Measurements from ENCODE around the gene SAMD8. TPM values are rescaled to one million over a fixed set of nuclear protein-coding genes. Genes with fewer than 3 reads are reported as not detected.

Gene SAMD8
- total and polyA plus RNA-seq, 2 of the 8 experiments (the other 6 are each of a cell fraction or from before 2014, with no cell fraction given): 11.7 to 20.9 TPM

DNA sequence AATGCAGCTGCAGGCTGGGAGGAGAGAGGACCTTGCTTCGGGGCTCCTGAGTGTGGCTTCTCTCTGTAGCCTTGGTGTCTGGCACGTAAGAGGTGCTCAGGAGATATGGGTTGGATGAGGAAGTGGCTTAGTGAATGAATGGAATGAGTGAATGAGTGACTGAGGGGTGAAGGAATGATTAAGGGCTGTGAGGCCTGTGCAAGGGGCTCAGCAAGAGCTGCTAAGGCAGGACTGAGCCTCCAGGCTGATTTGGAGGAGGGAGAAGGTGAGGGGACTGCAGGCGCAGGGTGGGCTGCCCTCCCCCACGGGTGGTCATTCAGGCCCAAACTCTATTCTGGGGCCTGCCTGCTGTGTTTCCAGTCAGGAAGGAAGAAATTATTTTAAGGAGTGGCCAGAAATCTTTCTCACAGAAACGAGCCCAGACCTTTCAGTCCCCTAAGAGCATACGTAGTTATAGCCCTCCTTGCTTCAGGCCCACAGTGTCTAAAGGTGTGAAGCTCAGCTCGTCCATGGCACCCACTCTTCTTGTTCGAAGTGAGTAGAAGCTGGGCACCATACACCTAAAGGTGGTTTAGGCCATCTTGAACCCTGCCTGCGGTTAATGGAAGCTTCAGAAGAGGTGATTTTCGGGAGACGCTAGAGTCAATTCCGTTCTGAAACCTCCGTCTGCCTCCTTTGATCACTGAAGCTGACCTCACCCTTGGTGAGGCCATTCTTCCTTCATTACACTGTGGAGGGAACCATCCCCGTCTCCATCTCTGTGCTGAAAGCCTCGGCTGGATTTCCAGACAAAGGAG, 49.5 kb upstream of the SAMD8 start:
- H3K27ac ChIP-seq (ENCODE audit: low read depth, low read length): no peak overlapping the region
- no peak overlapping the region for H3K14ac ChIP-seq (ENCODE audit: insufficient read length)
- H2BK15ac ChIP-seq (ENCODE audit: low read length): no peak overlapping the region
- no peak overlapping the region for H2BK12ac ChIP-seq (ENCODE audit: low read depth, low read length)
- no peak for FAIRE-seq
- no peak overlapping the region for H3K9ac ChIP-seq (replicated peaks in 1 of 4; ENCODE audit: extremely low read depth in 1 of 4, low read depth in 3 of 4, low read length in 3 of 4)
- H3K23me2 ChIP-seq (ENCODE audit: low read depth, low read length): no peaks in the 10 kb centered on the region; the same call in 1 of the 2 replicates
- no peak overlapping the region for H2BK5ac ChIP-seq (ENCODE audit: low read depth, low read length)
- H3K23ac ChIP-seq (ENCODE audit: insufficient read length): no peak overlapping the region
- peak overlapping the region; percentile 73; the same call in 1 of the 2 replicates for H2AFZ ChIP-seq (ENCODE audit: low read length)
- CTCF ChIA-PET (ENCODE audit: partially characterized antibody): interaction anchor here (0.5 to 2.4 kb wide), 5 partner anchors 15 to 39 kb away, joined by 3 to 8 read pairs (median 4); no protein-coding TSS in a partner anchor
- H2BK120ac ChIP-seq (replicated peaks; ENCODE audit: low read depth, low read length): no peak overlapping the region
- no peak overlapping the region for H3K4ac ChIP-seq (replicated peaks; ENCODE audit: insufficient read length, low read depth, low read length)
- H4K91ac ChIP-seq (replicated peaks; ENCODE audit: insufficient read length, low read length): no peak overlapping the region
- no peaks in the 10 kb centered on the region for H3K27me3 ChIP-seq (replicated peaks in 1 of 4; ENCODE audit: control insufficient read depth in 3 of 4, extremely low read depth in 1 of 4, insufficient read depth in 3 of 4, low read length in 3 of 4)
- H3K4me3 ChIP-seq (ENCODE audit: extremely low read depth in 1 of 4, insufficient read depth in 2 of 4, low read depth in 3 of 4, low read length in 4 of 4): no peak overlapping the region
- no peak overlapping the region for H2AK5ac ChIP-seq (ENCODE audit: low read depth, low read length)
- no peak overlapping the region for H3K18ac ChIP-seq (ENCODE audit: extremely low read depth, low read length)
- H4K5ac ChIP-seq (ENCODE audit: insufficient read length, low read depth, low read length): no peak overlapping the region
- 93% methylated on average over 15 of the region's 15 CpGs; no CpG with 5 or more reads in 1 of the 2 experiments for WGBS, 2 experiments (ENCODE audit: extremely low coverage in 1 of 2, insufficient coverage in 1 of 2, insufficient read length in 1 of 2, insufficient replicate concordance in 2 of 2, low coverage in 1 of 2, low lambda C conversion rate in 2 of 2, missing lambda C conversion rate in 1 of 2)
- H4K8ac ChIP-seq (ENCODE audit: extremely low read depth, insufficient read depth, low read length): no peak overlapping the region
- DNase-seq (ENCODE audit: low read depth in 1 of 2, low spot score in 2 of 2): no peak
- no peaks in the 10 kb centered on the region for H3K36me3 ChIP-seq (ENCODE audit: control insufficient read depth in 2 of 4, insufficient read depth in 4 of 4, low read length in 3 of 4)
- no peak overlapping the region for H3K4me2 ChIP-seq (ENCODE audit: insufficient read depth in 1 of 2, low read depth in 2 of 2, low read length in 2 of 2)
- POLR2A ChIA-PET (ENCODE audit: partially characterized antibody): no interaction called here
- H4K20me1 ChIP-seq (replicated peaks in 1 of 2; ENCODE audit: control insufficient read depth in 1 of 2, insufficient read depth in 2 of 2, low read length in 2 of 2): no peaks in the 10 kb centered on the region
- H3K79me2 ChIP-seq (ENCODE audit: control insufficient read depth in 1 of 2, insufficient read depth in 2 of 2, low read length in 2 of 2): no peaks in the 10 kb centered on the region
- H3K4me1 ChIP-seq (replicated peaks in 1 of 4; ENCODE audit: control insufficient read depth in 3 of 4, insufficient read depth in 4 of 4, low read length in 3 of 4): peaks cover 0 to 5% (median 0%) of the 10 kb centered on the region in 4 experiments; a peak in 3 of 7 replicates
- no peak overlapping the region for H3K56ac ChIP-seq (replicated peaks; ENCODE audit: insufficient read length, low read depth, low read length)
- no peaks in the 10 kb centered on the region for H3K79me1 ChIP-seq (ENCODE audit: low read depth, low read length)
- no peaks in the 10 kb centered on the region for H3K9me3 ChIP-seq (ENCODE audit: insufficient read depth in 2 of 2, low read depth in 1 of 2, low read length in 1 of 2)
- no peak overlapping the region for H2BK20ac ChIP-seq (ENCODE audit: low read length)
- TF ChIP-seq POLR2AphosphoS5 (IDR thresholded peaks at IDR 0.05; ENCODE audit: low read depth, low read length) (no peak), MAFK (IDR thresholded peaks at IDR 0.05; ENCODE audit: low read depth, low read length) (no peak), SIN3A (conservative IDR thresholded peaks at IDR 0.05 in 1 of 2, IDR thresholded peaks at IDR 0.05 in 1 of 2; ENCODE audit: low read depth in 1 of 2, low read length in 2 of 2) (no peak), EP300 (IDR thresholded peaks at IDR 0.05; ENCODE audit: borderline replicate concordance in 1 of 2, low read depth in 2 of 2, low read length in 2 of 2) (no peak), NRF1 (IDR thresholded peaks at IDR 0.05; ENCODE audit: low read depth, low read length) (no peak), RBBP5 (IDR thresholded peaks at IDR 0.05; ENCODE audit: borderline replicate concordance, low read depth, low read length) (no peak), SIX5 (IDR thresholded peaks at IDR 0.05; ENCODE audit: low read depth, low read length) (no peak), PHF8 (conservative IDR thresholded peaks at IDR 0.05; ENCODE audit: low read depth, low read length) (no peak), BCL11A (IDR thresholded peaks at IDR 0.05; ENCODE audit: low read depth in 2 of 2, low read length in 2 of 2) (no peak), SAP30 (IDR thresholded peaks at IDR 0.05; ENCODE audit: insufficient read depth, insufficient replicate concordance, low read length) (no peak), CBX8 (IDR thresholded peaks at IDR 0.05; ENCODE audit: borderline replicate concordance, low read depth, low read length) (no peak), POU5F1 (IDR thresholded peaks at IDR 0.05; ENCODE audit: low read depth, low read length) (no peak)

Data from H1 (cell line).